Hematopoietic multipotent progenitor cell treated with erythropoietin and hydrocortisone succinate and interleukin-3 and kit ligand, for 15 days (in vitro differentiated cells): Measurements from ENCODE around the gene COPS3.

Experiments
- DNase-seq: peaks from one replicate; pipeline ENCODE4 v3.0.0-alpha.2; 2015; ENCODE audit warnings: low spot score

COPS3 gene

DNA sequence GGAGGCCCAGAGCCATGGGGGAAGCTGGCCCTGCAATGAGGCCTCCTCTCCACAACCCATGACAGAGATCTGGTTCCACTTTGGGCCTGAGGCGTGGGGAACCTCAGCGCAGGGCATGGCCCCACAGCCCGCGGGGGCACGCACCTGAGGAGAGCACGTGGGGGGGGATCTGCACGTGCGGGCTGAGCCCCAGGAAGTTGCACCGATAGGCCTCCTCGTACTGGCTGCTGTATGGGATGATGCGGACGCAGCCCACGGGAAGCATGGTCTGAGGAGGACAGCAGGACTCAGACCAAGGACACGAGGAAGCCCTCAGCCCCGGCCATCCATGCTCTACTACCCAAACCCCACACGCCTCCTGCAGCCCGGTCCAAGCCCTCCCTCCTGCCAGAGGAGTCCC, 64.8 kb downstream of the COPS3 start:
- no peak for DNase-seq

DNA sequence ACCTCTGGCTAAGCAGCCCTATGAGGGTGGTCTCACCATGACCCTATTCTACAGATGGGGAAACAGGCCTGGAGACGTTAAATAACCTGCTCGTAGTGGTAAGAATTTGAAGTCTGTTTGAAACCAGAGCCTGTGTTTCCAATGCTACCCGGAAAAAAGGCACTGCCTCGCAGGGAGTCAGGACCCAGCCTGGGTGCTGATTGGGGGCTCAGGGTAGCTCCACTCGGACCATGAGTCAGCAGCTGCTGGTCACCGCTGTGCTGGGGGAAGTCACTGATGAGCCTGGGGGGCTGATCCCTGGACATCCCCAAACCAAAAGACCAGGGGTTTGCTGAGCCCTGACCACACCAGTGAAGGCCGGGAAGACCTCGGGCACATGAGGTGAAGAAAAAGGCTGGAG, 65.5 kb downstream of the COPS3 start:
- DNase-seq: no peak

DNA sequence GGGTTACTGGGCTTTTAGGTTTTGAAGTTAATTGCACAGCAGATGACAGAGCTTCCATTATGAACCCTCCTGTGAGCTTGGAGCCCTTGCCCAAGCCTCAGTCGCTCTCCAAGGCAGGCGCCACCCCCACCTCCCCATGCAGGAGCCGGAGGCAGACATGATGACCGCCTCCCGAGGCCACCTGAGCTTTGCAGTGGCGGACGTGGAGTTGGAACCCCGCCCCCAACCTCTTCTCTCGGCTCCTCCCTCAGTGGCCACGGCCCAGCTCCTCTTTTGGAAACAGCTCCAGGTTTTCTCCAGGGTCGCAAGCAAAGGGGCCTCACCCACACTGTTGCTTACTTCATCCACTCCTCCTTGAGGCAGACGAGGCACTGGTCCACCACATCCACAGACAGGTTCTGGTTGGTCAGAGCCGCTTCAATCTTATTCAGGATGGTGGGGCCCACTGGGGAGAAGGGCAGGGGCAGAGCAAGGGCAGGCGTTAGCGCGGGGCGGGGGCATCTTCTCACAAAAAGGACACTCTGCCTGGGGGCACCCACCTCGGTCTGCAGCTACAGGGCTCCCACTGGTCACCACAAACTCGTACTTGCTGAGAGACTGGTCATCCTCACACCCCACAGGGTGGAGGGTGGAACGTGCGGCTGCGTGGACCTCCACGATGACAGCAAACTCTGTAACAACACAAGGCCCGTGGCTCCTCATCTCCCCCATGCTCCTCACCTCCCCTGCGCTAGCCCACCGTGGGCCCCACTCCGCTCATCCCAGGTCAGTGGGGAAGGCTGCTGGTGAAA, 66.2 kb downstream of the COPS3 start:
- DNase-seq: no peak

GRCh38 chr17:17213775-17214174, 67.3 kb downstream of the COPS3 start:
- no peak for DNase-seq

DNA sequence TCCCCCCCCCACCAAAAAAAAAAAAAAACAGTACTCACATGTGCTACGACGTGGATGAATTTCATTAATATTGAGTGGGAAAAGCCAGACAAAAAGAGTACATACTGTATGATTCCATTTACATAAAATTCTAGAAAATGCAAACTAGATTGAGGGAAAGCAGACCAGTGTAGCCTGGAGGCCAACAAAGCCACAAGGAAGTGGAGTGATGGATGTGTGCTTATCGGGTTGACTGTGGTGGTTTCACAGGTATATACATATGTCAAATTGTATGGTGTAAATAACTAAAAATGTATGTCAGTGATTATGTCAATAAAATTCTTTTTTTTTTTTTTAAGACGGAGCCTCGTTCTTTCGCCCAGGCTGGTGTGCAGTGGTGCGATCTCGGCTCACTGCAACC, 73.0 kb downstream of the COPS3 start:
- DNase-seq: no peak

DNA sequence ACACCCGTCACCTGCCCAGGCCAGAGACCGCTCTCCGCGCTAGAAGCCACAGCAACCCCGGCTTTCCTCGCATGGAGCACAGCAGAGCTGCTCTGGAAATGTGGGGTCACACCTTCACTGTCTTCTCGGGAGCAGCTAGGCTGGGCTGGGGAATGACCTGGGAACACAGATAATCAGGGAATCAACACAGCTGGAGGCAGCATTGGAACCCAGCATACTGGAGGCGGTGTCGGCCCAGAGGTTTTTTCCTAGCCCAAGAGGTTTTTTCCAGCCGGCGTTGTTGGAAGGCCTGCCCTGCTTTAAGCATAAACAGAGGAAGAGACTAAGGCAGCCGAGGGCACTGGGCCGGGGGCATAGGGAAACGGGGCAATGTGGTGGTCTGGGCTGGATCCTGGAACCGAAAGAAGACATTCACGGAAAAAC, 74.1 kb downstream of the COPS3 start:
- DNase-seq: no peak

DNA sequence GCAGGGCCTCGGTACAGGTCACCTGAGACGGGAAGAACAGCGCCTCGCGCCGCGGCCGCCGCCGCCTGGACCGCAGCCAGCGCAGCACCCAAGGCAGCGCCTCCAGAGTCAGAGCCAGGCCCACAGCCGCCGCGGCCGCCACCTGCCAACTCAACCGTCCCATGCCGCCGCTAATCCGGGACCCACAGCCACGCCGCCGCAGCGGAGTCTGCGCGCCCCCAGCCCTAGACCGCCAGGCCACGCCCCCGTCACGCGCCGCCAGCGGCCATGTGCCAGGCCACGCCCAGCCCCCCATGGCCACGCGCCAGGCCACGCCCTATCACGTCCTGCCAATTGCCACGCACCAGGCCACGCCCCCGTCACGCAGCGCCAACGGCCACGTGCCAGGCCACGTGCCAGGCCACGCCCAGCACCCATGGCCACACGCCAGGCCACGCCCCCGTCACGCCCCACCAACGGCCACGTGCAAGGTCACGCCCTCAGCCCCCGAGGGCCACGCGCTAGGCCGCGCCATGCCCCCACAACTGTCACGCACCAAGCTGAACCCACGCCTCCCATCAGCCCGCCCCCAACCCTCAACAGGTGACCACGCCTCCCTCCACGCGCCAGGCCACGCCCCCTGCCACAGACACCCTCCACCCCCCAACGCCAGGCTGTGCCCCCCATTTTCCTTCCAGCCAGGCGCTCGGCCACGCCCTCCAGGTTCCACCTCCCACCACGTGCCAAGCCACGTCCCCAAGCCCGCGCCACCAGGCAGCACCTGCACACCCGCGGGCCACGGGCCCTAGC, 74.7 kb downstream of the COPS3 start, which contains the start of gene PLD6:
Gene PLD6 (minus strand): TSS at position 210 of the 789 bp plus-strand sequence. CDS start 47 bp downstream, at position 163.
- peak; percentile 93 for DNase-seq

DNA sequence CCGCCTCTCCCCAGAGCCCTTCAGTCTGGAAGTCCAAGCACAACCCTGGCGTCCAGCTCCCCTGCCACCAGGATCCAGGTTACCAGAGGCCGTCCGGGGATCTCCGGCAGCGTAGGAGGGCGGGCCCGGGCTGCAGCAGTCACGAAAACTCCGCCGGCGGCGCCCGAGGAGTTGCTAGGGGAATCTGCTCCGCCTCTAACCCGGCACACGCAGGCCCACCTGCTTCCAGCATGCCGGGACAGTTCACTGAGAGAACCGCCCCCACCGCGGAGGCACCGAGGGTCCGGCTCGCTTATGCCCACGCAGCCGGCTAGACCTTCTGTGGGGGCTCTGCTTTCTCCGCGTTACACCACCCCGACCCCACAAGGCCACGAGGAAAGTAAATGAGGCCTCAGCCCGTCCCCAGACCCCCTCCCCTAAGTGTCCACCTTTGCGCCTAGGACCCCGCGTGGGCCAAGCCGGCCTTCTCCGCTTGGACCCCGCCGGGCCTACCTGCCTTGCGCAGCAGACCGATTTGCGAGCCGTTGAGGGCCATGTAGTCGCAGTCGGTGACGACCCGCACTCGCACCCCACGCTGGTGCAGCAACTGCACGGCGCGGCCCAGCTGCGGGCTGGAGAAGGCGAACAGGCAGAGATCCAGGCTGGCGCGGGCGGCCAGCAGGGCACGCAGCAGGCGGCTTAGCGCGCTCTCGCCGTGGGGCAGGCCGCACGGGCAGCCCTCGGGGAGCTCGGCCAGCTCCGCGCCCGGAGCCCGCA, 75.5 kb downstream of the COPS3 start:
- DNase-seq: peak; percentile 69

DNA sequence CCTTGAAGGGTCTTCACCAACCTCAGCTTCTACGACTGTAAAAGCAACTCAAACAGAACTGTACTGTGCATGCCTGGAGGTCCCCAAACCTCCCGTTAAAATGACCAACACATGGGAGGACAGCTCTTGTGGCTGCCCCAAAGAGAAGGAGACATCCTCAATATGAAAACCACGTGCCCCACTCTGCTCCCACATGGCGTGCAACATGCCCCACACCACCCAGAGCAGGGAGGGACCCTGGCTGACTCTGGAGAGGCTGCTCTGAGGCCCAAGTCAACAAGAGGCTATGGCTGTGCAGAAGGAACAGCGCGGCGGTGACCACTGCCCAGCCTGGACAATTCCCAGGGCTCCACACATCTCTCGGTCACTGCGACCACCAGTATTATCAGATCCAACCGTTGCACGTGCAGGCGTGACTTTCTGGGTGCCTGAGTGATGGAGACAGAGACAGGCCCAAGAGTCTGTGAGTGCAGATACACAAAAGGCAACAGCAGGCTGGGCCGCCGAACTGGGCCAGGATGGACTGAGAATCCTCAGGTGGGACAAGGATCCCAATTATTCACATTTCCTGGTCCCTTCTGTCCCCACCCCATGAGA, 76.3 kb downstream of the COPS3 start:
- DNase-seq: no peak

DNA sequence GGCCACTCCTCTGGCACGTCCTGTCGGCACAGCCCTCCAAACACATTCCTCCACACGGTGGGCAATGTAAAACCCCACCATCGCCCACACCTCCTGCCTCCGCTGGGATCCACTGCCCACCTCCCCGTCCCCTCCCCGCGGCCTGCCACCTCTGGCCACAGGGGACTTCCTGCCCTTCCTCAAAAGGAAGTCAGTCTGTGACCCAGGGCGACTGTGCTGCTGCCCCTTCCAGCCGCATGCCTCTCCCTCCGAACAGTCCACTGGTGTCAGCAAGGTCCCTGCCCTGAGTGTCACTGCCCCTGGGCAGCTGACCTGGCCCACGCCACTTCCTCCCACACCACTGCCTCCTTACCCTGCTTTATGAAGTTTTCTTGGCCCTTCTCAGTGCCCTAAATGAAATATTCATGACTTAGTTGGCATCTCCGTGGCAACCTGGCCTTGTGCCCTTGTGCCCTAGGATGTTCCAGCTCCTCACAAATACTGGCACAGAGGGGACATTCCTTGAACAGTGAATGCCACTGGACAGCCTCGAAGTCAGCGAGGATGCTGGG, 76.9 kb downstream of the COPS3 start:
- no peak for DNase-seq

GRCh38 chr17:17203173-17203730, 77.8 kb downstream of the COPS3 start:
- no peak for DNase-seq

DNA sequence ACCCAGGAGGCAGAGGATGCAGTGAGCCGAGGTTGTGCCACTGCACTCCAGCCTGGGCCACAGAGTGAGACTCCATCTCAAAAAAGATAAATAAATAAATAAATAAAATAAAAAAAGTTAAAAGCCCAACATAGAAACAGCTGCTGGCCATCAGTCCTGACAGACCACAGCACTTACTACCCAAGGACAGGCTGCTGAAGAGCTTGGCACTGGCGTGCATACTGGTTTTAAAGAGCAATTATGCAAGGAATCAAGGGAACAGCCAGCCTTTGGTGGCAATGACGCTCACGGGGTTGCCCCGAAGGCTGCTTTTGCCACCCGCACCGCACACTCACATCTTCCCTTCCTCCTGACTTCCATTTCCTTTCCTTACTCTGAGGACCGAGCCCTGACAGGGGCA, 79.1 kb downstream of the COPS3 start:
- no peak for DNase-seq

DNA sequence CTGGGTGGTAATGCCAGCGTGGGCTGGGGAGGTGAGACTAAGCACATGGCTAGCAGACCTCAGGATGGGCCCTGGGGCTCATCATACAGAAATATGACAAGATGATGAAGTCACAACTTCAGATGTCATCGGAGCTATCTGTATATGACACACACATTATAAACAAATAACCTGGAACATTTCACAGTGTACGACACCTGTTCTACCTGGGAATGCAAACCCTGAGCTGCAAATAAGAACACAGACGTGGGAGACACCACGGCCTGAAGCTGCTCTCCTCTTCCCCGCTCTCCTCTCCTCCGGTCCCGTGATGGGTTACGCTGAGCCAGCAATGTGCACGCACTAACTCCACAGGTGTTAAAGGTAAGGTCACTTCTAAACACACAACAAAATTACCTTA, 79.8 kb downstream of the COPS3 start:
- no peak for DNase-seq

GRCh38 chr17:17200831-17201230, 80.2 kb downstream of the COPS3 start:
- no peak for DNase-seq

- DNase-seq: no peak
These were observed 80.7 kb downstream of the COPS3 start for GRCh38 chr17:17200311-17200710.

GRCh38 chr17:17198281-17198680, 82.8 kb downstream of the COPS3 start:
- no peak for DNase-seq

- DNase-seq: no peak
These were observed 84.3 kb downstream of the COPS3 start for GRCh38 chr17:17196776-17197175.
